ENCODE measurements around the gene ARL6IP4.

Gene ARL6IP4

DNA sequence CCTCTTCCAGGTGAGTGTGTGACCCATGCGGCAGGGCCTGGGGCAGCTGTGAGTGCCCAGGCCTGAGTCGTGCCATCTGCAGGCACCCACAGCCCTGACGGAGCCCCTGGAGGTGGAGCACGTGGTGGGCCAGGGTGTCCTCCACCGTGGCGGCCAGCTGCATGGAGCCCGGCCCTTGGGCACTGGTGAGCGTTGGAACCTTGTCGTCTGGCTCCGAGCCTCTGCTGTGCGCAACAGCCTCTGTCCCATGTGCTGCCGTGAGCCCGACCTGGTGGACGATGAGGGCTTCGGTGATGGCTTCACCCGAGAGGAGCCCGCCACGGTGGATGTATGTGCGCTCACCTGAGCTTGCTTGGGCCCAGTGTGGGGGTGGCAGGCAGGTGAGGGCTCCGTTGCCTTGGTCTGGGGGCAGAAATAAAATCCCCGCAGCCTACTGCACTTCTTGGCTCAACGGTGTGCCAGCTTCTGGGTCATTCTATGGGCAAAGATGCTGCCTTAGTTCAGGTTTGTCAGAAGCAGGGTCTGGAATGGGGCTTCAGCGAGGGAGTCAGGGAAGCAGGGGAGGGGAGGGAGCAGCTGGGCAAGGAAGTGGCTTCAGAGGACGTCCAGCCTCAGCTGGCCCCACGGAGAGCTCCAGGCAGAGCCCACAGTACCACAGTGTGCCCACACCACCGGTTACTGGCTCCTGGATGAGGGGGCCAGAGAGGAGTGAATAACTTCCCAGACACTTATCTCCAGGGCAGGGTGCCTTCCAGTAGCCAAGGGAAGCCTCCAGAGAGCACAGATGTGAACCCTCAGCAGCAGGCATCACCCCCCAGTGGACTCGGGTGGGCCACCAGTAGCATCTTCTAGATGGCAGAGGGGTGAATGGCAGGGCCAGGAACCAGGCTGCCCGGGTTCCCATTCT, 1.2 kb upstream of the ARL6IP4 start:
- no peak for DNase-seq

DNA sequence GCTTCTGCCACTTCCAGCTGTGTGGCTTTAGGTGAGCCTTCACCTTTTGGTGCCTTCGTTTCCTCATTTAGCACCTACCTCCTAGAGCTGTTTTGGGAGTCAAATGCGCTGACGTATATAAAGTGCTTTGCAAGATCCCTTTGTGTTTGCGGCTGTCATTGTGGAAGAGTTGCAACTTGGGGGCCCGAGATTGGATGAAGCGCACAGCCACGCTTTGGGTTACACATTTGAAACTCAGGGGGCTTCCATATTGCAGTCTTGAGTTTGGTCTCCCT, 636 bp upstream of the ARL6IP4 start:
- DNase-seq: no peak

DNA sequence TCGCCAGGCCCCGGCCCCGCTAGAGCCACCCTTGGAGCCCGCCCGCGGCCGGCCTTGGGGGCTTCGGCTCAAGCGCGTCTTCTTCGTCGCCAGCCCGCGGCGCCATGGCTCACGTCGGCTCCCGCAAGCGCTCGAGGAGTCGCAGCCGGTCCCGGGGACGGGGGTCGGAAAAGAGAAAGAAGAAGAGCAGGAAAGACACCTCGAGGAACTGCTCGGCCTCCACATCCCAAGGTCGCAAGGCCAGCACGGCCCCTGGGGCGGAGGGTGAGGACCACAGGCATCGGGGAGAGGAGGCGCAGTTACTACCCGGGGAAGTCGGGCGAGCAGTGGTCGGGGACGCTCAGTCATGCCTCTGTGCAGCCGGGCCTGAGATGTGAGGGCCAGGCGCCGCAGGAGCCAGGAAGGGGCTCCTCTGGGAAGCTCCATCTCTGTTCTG, 573 bp downstream of the ARL6IP4 start:
- DNase-seq: no peak

DNA sequence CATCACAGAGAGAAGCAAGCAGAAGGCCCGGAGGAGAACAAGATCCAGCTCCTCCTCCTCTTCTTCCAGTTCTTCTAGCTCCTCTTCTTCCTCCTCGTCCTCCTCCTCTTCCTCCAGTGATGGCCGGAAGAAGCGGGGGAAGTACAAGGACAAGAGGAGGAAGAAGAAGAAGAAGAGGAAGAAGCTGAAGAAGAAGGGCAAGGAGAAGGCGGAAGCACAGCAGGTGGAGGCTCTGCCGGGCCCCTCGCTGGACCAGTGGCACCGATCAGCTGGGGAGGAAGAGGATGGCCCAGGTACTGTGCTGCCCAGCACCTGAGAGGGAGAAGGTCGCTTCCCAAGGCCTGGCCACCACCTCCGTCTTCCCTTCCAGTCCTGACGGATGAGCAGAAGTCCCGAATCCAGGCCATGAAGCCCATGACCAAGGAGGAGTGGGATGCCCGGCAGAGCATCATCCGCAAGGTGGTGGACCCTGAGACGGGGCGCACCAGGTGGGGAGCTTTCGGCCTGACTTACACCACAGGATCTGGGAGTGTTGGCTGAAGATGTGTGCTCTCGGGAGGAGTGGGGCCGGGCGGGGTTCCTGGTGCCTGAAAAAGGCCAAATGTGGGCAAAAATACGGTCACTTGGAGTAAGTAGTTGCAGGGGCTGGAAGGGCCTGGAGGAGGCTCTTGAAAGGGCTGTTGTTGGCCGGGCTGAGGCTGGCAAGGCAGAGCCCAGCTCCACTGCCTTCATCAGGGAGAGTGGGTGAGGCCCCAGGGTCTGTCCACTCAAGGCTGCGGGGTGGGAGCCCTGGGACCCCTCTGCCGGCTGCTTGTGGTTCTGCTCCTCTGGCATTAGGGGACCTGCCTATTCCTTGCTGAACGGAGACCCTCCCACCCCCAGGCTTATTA, 1.4 kb downstream of the ARL6IP4 start:
- no peak for DNase-seq

- no peak for DNase-seq
These were observed 2.0 kb downstream of the ARL6IP4 start for GRCh38 chr12:122982477-122982815.

- DNase-seq: no peak
These were observed 2.7 kb downstream of the ARL6IP4 start for GRCh38 chr12:122982963-122983788.

DNA sequence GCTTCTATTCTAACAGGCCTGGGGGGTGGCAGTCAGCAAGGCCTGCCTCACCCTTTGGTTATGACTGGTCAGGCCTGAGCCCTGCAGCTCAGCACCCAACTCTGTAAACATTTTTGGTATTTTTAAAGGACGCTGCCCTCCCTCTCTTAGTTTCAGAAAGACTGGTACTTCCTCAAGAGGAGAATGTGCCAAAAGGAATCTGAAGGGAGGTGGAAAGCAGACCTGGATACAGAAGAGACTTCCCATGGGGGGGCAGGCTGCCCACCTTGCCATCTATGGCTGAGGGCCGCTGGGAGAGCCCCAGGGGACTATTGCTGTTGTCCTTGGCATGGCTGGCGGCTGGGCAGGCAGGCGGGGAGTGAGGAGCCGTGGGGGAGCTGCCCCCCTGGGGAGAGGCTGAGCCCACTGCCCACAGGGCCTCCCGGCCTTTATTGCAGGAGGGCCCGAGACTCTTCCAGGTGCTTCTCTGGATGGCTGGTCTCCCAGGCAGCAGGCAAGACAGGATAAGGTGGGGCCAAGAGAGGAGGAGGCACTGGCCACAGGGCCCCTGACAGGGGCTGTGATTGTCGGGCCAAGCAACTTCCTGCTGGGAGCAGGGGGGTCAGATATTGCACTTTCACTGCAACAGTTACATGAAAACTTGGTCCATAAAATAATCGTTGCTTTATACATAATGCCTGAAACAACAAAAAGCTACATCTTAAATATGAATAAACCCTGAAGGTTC, 3.5 kb downstream of the ARL6IP4 start:
- no peak for DNase-seq

GRCh38 chr12:122984612-122985337, 4.3 kb downstream of the ARL6IP4 start:
- no peak for DNase-seq

DNA sequence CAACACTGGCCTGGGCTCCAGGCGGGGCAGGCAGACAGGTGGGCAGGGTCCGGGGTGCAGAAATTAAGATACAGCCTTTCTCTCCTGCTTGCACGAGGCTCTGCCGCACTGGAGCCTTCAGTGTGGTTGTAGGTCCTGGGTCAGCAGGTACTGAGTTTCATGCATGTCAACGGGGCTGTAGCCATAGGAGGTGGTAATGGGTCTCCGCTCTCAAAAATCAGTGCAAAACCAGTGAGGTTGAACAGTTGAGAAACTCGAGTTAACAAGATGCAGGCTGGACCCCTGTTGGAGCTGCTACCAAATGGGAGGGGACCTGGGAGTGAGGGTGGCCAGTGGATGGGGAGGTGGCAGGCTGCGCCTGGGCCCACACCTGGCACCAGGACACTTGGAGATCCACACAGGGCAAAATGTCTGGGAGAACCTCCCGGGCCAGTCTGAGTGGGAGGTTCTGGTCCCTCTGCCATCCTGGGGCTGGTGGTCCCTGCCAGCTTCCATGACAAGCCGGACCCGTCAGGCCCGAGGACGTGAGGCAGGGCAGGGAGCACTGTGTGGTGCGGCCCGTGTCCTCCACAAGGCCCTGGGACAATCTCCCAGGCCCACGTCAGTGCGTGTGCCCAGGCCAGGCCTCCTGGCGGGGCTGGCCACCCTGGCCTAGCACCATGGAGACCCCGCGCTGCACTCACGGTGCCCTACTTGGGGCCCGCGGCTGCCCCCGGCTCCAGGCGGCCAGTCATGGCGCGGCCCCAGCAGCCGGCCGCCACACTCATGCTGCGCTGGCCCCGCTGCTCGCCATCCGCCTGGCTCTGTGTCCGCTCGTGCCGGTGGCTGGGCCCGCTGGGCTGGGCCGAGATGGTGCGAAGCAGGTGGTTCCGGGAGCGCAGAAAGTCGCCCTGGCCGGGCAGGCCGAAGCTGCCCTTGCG, 5.1 kb downstream of the ARL6IP4 start:
- no peak for DNase-seq

- DNase-seq: no peak
These were observed 5.9 kb downstream of the ARL6IP4 start for GRCh38 chr12:122986258-122986871.

DNA sequence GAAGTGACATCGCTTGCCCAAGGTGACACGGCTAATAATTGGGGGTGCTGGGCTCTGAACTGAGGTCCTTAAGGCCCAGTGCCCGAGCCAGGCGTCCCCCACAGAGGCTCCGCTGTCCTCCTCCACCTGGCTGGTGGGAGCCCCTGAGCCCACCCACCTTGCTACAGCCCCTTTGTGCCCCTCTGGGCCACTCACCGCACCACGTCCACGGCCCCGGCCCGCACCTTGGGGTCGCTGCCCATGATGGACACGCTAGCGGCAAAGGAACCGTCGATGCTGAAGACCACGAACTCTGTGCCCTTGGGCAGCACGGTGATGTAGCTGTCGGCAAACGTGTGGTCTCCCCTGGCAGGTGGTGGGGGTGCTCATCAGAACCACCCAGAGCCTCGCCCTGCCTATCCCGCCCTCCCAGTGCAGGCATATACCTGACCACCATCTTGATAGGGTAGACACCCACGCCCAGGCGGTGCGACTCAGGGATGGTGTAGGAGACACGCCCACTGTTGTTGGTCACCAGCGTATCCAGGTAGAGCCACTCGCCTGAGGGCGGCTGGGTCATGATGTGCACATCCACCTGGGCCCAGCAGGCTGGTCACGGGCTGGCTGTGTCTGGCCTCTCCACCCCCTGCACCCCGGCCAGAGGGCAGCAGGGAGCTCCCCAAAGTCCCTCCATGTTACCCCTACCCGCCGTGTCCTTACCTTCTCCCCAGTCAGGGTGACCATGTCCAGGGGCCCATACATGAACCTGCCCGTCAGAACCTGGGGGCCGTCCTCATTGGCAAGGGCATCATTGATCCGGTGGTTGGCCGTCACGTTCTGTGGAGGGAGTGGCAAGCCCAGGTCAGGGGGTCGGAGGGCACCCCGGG, 6.8 kb downstream of the ARL6IP4 start:
- no peak for DNase-seq

DNA sequence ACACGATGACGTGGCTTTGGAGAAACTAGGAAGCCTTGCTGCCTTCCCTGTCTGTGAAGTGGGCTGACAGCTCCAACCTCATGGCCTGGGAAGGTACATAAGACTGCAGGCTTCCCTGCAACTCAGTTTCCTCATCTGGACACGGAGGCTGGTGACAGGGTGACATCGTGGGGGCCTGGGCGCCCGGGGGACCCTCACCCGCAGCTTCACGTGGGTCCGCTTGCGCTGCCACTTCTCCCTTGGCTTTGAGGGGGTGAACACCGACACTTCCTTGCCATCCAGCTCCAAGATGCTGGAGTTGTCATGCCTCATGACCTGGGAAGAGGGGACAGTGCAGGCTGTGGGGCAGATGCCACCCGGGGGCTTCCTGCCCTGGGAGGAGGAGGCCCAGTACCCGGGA, 7.6 kb downstream of the ARL6IP4 start:
- no peak for DNase-seq

- DNase-seq: no peak
These were observed 8.2 kb downstream of the ARL6IP4 start for GRCh38 chr12:122988612-122989212.

- no peak for DNase-seq
These were observed 8.9 kb downstream of the ARL6IP4 start for GRCh38 chr12:122989225-122989839.

- no peak for DNase-seq
These were observed 9.5 kb downstream of the ARL6IP4 start for GRCh38 chr12:122989874-122990419.

GRCh38 chr12:122990561-122990960, 10.1 kb downstream of the ARL6IP4 start:
- no peak for DNase-seq

DNA sequence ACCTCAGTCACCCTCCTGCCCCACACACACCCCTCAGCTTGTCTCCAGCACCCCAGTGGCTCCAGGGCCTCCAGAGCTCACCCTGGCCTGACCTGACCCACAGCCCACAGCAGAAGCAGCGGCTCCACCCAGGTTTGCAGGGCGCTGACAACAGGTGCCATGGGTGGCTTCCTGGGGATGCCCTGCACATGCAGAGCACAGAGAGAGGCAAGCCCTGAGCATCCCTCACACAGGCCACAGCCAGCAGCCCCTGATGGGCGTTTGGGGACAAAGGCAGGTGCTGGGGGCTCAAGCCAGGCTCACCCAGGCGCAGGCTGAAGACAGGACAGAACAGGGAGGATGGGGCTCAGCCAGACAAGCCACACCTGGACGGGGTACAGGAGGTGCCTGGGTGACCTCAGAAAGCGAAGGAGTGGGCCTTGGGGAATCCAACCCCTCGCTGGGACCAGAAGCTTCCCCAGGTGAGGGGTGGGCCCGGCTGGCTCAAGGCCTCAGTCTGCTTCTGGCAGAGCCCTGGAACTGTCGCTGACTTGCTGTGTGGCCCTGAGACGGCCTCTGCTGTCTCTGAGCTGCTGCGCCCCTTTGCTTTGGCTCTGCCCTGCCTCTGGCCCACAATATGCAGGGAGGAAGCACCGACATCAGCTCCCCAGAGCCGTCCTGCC, 10.6 kb downstream of the ARL6IP4 start:
- DNase-seq: no peak

Measured in CD4-positive, alpha-beta T cell treated with Interleukin-17A for 1 hour (primary cell).